Transverse colon (tissue), 4 donors: ENCODE results near the gene ITGA3. TPM values are rescaled to one million over a fixed set of nuclear protein-coding genes. Genes with fewer than 3 reads are reported as not detected.
A peak's percentile ranks its signal among the peaks of the same experiment; 100 is the strongest.

ENCODE experiments used
- DNase-seq: peaks from one replicate; pipeline ENCODE4 v3.0.0-alpha.2; 2019
- H3K27ac ChIP-seq, 4 donors: fragments of 200-600 bp; sonication (generic); 2 replicates each; pipeline ENCODE4 v1.5.1; 2016 to 2018; ENCODE audit warnings: inconsistent platforms in 4 of 4
- H3K27me3 ChIP-seq: fragments of 200-600 bp; sonication (generic); 2 replicates; pipeline ENCODE4 v1.5.1; 2017; ENCODE audit warnings: inconsistent platforms
- H3K36me3 ChIP-seq, 4 donors: fragments of 200-600 bp; sonication (generic); 2 replicates each; pipeline ENCODE4 v1.5.1; 2017 to 2019; ENCODE audit warnings: inconsistent platforms in 4 of 4
- H3K4me1 ChIP-seq, 4 donors: fragments of 200-600 bp; sonication (generic); 2 replicates each; pipeline ENCODE4 v1.5.1; 2017 to 2020; ENCODE audit warnings: inconsistent platforms in 4 of 4
- H3K4me3 ChIP-seq, 4 donors: fragments of 200-600 bp; sonication (generic); 1 replicate in 1 of 4; 2 replicates in 3 of 4; pipeline versions ENCODE4 v1.5.1 to v1.6.1; 2017 to 2019; ENCODE audit warnings: inconsistent platforms in 4 of 4
- H3K9me3 ChIP-seq, 2 donors: fragments of 200-600 bp; sonication (generic); 2 replicates each; pipeline ENCODE4 v1.5.1; 2017 to 2019; ENCODE audit warnings: inconsistent platforms in 2 of 2
- CTCF ChIP-seq, 5 experiments: fragments of 200-600 bp in 3 of 5; fragments of 450-650 bp in 2 of 5; sonication (generic) in 3 of 5; IDR thresholded peaks; 1 replicate in 2 of 5; 2 replicates in 3 of 5; pipeline ENCODE4 v1.5.1; 2016 to 2017; ENCODE audit warnings: antibody characterized with exemption in 5 of 5, inconsistent platforms in 3 of 5, mild to moderate bottlenecking in 2 of 5, moderate library complexity in 1 of 5
- EP300 ChIP-seq: sonication (generic); formaldehyde crosslinking; IDR thresholded peaks from one replicate; pipeline ENCODE4 v1.6.1; 2017; ENCODE audit warnings: antibody characterized with exemption, low read depth
- POLR2A ChIP-seq: fragments of 450-650 bp; IDR thresholded peaks from one replicate; pipeline ENCODE4 v1.6.1; 2016; ENCODE audit warnings: antibody characterized with exemption, mild to moderate bottlenecking, moderate library complexity
- POLR2AphosphoS5 ChIP-seq, 3 donors: sonication (generic); formaldehyde crosslinking; IDR thresholded peaks; one replicate each; pipeline ENCODE4 v1.6.1; 2016; ENCODE audit warnings: antibody characterized with exemption in 3 of 3
- WGBS, 2 donors: methylation state at CpG; one replicate each; pipeline ENCODE4 v1.1.5; 2018; ENCODE audit warnings: low coverage in 1 of 2; 5-methylcytosine and 5-hydroxymethylcytosine counted together
- in situ Hi-C, 4 donors: fragments of 200-750 bp; cut with MboI; loops; one replicate each; pipeline versions ENCODE4 v1.15.0 to v1.15.1; 2017; ENCODE audit warnings: low sequenced_read_pairs in 3 of 4, low pct_ligation_motif_present in 1 of 4, low pct_unique_long_range_greater_than_20kb in 1 of 4
- intact Hi-C: fragments of 100-400 bp; cut with DNase I; formaldehyde crosslinking; loops from one replicate; pipeline ENCODE4 v1.15.1; 2023; ENCODE audit warnings: low total_unique reads
- total RNA-seq, 4 donors: library from RNA; depleted of rRNA; stranded (reverse); fragments of >200 nt; gene quantifications; one replicate each; pipeline ENCODE4 v1.1.0, GENCODE V29; 2016

ITGA3 gene
- total RNA-seq, 4 donors from 2014 or later: 147 to 294 (median 171) TPM

- H3K4me3 ChIP-seq: no peak overlapping the region
- no peaks in the 10 kb centered on the region for H3K27me3 ChIP-seq
- DNase-seq: no peak
- peaks cover 0 to 12% (median 6%) of the 10 kb centered on the region in 4 donors for H3K4me1 ChIP-seq
- no peak overlapping the region for H3K27ac ChIP-seq
- H3K9me3 ChIP-seq: no peaks in the 10 kb centered on the region
- intact Hi-C loops: no loop called here
- 59 to 65% methylated on average over 6 of the region's 6 CpGs for WGBS, 2 donors
- in situ Hi-C loops: loop anchor here in 2 of 4 donors (10.0 kb wide), 1 partner anchor 62 kb away; no protein-coding TSS in a partner anchor
- TF ChIP-seq EP300 (no peak), CTCF (IDR thresholded peaks at IDR 0.05) (no peak), POLR2AphosphoS5 (IDR thresholded peaks at IDR 0.05) (no peak), POLR2A (no peak)
- no peaks in the 10 kb centered on the region for H3K36me3 ChIP-seq
These were observed 33.3 kb upstream of the ITGA3 start for GRCh38 chr17:50022463-50023130.

GRCh38 chr17:50023520-50023919 is 32.4 kb upstream of the ITGA3 start:
- Histone ChIP-seq H3K4me1 (peaks cover 0 to 15% (median 9%) of the 10 kb centered on the region in 4 donors), H3K4me3 (no peak overlapping the region), H3K9me3 (no peaks in the 10 kb centered on the region), H3K27me3 (no peaks in the 10 kb centered on the region), H3K36me3 (no peaks in the 10 kb centered on the region), H3K27ac (no peak overlapping the region)
- intact Hi-C loops: no loop called here
- TF ChIP-seq CTCF (IDR thresholded peaks at IDR 0.05) (no peak), POLR2AphosphoS5 (IDR thresholded peaks at IDR 0.05) (no peak)
- DNase-seq: no peak
- in situ Hi-C loops: loop anchor here in 2 of 4 donors (10.0 kb wide), 1 partner anchor 61 kb away; no protein-coding TSS in a partner anchor
- 63 to 68% methylated on average over 8 of the region's 8 CpGs for WGBS, 2 donors

GRCh38 chr17:50024808-50025207 is 31.1 kb upstream of the ITGA3 start:
- DNase-seq: no peak
- WGBS, 2 donors: 34 to 37% methylated on average over 7 of the region's 7 CpGs
- peaks cover 0 to 15% (median 9%) of the 10 kb centered on the region in 4 donors for H3K4me1 ChIP-seq
- H3K27ac ChIP-seq: no peak overlapping the region
- H3K9me3 ChIP-seq: no peaks in the 10 kb centered on the region
- intact Hi-C loops: no loop called here
- in situ Hi-C loops: loop anchor here (5.0 to 10.0 kb wide), 3 partner anchors 60 to 67 kb away; no protein-coding TSS in a partner anchor
- H3K27me3 ChIP-seq: no peaks in the 10 kb centered on the region
- TF ChIP-seq POLR2AphosphoS5 (IDR thresholded peaks at IDR 0.05) (peak in 1 of 3 donors; percentile 12), POLR2A (no peak), CTCF (IDR thresholded peaks at IDR 0.05) (no peak), EP300 (no peak)
- H3K36me3 ChIP-seq: no peaks in the 10 kb centered on the region
- no peak overlapping the region for H3K4me3 ChIP-seq

GRCh38 chr17:50026046-50026675 is 29.7 kb upstream of the ITGA3 start:
- TF ChIP-seq POLR2AphosphoS5 (IDR thresholded peaks at IDR 0.05): no peak
- no peak for TF ChIP-seq POLR2A
- no peak for TF ChIP-seq EP300
- TF ChIP-seq CTCF (IDR thresholded peaks at IDR 0.05): no peak
- Histone ChIP-seq H3K27me3 (no peaks in the 10 kb centered on the region), H3K9me3 (no peaks in the 10 kb centered on the region), H3K36me3 (no peaks in the 10 kb centered on the region), H3K27ac (no peak overlapping the region), H3K4me3 (no peak overlapping the region), H3K4me1 (peaks cover 0 to 15% (median 9%) of the 10 kb centered on the region in 4 donors)
- intact Hi-C loops (loop anchor here (1.0 kb wide), 1 partner anchor 61 kb away; no protein-coding TSS in a partner anchor), in situ Hi-C loops (loop anchor here (5.0 to 10.0 kb wide), 3 partner anchors 59 to 66 kb away; no protein-coding TSS in a partner anchor)
- WGBS, 2 donors: 65% methylated on average over 8 of the region's 8 CpGs; no CpG with 5 or more reads in 1 of the 2 donors
- no peak for DNase-seq
